Fibroblast of gingiva (primary cell): ENCODE results near the gene PADI2.

Experiments used
- DNase-seq: peaks from one replicate; pipeline ENCODE4 v3.0.0-alpha.2; 2011; ENCODE audit warnings: low read depth

The PADI2 gene

GRCh38 chr1:17053685-17054410, 65.4 kb downstream of the PADI2 start, which contains the start of gene SDHB:
Gene SDHB (minus strand): TSS chr1:17054032. CDS start chr1:17054019, 13 bp downstream.
- DNase-seq = peak; percentile 97

- DNase-seq = no peak
Measured at GRCh38 chr1:17053086-17053684, 66.1 kb downstream of the PADI2 start.

GRCh38 chr1:17052641-17053040, 66.6 kb downstream of the PADI2 start:
- no peak for DNase-seq

DNA sequence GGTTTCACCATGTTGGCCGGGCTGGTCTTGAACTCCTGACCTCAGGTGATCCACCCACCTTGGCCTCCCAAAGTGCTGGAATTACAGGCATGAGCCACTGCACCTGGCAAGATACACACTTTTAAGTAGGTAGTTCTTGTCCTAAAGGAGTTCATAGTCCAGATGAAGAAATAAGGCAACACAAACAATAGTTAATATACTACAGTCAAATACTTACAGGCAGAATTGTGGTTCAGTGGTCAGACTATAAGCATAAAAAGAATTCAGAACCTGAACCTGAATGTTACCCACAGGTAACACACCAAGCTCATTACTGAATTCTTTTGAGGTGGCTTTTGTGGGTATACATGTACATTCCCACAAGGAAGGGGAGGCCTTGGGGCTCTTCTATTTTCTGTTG, 67.2 kb downstream of the PADI2 start:
- DNase-seq = no peak

- DNase-seq = no peak
Measured at GRCh38 chr1:17047924-17048323, 71.3 kb downstream of the PADI2 start.

DNA sequence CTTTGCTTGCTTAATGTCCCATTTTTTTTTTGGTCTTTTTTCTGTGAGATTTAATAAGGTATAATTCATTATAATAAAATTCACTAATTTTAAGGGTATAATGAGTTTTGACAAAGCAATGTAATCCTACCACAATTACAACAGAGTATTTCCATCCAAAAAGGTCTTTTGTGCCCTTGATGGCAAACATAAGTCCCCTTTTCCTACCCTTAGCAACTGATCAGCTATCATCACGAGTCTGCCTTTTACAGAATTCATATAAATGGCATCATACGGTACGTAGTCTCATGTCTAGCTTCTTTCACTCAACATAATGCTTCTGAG, 73.0 kb downstream of the PADI2 start:
- DNase-seq = no peak

GRCh38 chr1:17045634-17046333, 73.5 kb downstream of the PADI2 start:
- DNase-seq = peak; percentile 67

DNA sequence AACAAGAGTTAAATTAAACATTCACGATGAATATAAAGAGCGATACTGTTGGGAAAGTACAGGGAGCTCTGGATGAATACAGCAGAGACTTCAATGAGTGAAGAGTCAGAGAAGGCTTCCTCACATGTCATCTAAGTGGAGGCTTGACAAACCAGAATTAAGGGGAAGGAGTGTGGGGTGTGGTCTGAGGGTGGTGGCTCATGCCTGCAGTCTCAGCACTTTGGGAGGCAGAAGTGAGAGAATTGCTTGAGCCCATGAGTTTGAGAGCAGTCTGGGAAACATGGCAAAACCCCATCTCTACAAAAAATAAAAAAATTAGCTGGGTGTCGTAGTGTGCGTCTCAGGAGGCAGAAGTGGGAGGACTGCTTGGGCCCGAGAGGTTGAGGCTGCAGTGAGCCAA, 74.1 kb downstream of the PADI2 start:
- DNase-seq = no peak

DNA sequence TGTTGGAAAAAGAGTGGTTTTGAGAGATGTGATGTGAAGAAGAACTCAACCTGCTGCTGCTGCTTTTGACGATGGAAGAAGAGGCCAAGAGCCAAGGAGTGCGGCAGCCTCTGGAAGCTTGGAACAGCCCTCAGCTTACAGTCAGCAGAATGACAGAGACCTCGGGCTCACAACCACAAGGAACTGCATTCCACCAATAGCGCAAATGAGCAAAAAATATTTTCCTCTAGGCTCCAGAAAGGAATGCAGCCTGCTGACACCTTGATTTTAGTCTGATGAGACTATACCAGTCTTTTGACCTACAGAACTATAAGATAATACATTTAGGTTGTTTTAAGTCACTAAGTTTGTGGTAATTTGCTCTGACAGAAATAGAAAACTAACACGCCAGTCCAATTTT, 75.6 kb downstream of the PADI2 start:
- no peak for DNase-seq

DNA sequence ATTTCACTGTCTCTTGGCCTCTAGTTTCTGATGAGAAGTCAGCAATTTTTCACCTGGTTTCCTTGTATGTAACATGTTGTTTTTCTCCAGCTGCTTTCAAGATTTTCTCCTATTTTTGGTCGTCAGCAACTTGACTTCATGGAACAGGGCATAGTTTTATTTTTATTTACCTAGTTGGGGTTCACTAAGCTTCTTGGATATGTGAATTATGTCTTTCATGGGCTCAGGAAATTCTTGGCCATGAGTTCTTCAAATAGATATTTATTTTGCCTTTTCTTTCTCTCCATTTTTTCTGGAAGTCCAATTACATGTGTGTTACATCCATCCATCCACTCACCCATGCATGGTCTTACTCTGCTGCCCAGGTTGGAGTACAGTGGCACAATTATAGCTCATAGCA, 79.1 kb downstream of the PADI2 start:
- DNase-seq = no peak

DNA sequence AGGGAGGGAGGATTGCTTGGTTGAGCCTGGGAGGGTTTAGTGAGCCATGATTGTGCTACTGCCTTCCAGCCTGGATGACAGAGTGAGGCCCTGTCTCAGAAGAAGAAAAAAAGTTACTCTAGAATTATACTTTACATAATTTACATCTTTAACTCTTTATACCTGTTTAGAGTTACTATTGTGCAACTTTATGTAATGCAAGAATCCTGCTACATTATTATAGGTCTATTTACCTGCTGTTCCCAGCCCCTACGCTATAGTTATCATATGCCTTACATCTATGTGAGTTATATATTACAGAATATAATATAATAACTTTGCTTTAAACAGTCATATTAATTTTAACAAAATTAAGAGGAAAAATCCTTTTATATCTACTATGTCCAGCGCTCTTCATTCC, 79.7 kb downstream of the PADI2 start:
- DNase-seq = no peak

DNA sequence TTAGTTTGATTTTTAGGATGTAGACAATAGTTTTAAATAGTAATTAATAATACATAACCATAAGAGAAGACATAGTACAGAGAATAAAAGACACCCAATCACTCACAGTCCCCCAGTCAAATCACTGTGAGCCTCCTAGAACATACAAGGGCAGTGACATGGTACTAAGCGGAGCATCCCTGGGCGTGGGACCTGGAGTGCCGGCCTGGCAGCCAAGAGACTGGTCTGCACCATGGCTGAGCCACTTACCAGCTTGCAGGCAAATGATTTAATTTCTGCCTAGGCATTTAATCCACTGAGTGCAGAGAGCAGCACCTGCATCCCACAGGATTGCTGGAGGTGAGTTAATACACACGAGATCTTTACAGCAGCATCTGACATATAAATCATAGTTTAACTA, 85.8 kb downstream of the PADI2 start:
- no peak for DNase-seq

DNA sequence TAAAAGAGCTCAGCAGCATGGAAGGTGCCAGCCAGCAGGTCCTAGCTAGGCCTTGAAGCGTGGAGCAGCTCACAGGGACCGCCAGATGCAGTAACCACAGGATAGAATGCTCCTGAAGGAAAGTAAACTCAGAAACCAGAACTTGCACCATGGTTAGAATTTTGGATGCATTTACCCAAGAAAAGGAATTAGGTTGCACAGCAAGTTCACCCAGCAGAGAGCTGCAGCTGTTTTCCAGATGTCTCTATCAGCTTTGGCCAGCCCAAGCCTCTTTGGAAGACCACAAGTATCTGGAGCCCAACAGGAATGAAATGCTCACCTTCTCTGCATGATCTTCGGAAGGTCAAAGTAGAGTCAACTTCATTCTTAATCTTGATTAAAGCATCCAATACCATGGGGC, 86.5 kb downstream of the PADI2 start:
- peak; percentile 45 for DNase-seq

GRCh38 chr1:17031436-17031835, 87.8 kb downstream of the PADI2 start:
- no peak for DNase-seq

GRCh38 chr1:17030206-17030605, 89.0 kb downstream of the PADI2 start:
- no peak for DNase-seq

GRCh38 chr1:17028662-17029188, 90.5 kb downstream of the PADI2 start:
- DNase-seq = peak; percentile 75

- no peak for DNase-seq
Measured at GRCh38 chr1:17027900-17028299, 91.4 kb downstream of the PADI2 start.

- DNase-seq = peak; percentile 84
Measured at GRCh38 chr1:17027403-17027802, 91.8 kb downstream of the PADI2 start.

GRCh38 chr1:17024721-17025120, 94.5 kb downstream of the PADI2 start:
- no peak for DNase-seq

GRCh38 chr1:17023573-17023972, 95.7 kb downstream of the PADI2 start:
- no peak for DNase-seq

DNA sequence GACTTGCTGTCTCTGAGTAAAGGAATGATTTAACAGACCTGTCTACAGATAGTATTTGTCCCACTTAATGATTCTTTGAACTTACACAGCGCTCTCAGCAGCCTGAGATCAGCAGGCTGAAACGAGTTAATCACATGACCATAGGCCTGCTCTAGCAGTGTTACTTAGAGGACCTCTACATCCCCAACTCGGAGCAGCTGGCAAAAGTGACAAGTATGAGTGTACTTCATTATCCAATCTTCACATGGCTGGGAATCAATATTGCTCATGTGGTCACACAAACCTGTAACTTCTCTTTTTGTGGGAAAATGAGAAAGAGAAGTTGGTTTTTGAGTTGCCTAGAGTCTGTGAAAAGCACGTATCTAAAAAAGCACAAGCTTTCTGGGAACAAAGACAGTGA, 96.1 kb downstream of the PADI2 start:
- no peak for DNase-seq

DNA sequence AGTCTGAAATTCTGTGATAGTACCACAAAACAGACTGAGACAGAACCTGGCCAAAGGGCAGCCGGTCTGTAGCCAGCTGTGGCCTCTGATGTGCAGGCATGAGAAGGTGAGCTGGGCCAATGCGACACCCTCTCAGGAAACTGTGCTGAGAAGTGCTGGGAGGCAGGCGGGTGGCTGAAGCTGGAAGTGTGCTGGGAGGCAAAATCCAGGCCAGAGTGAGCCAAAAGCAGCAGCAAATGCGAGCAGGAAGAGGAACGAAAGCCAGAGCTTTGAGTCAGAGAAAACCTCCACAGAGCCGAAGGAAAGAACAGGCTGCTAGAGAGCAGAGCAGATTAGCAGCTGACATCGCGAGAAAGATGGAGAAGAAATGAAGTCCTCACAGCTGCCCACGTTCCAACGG, 97.4 kb downstream of the PADI2 start:
- DNase-seq = no peak

- no peak for DNase-seq
Measured at GRCh38 chr1:17020502-17020901, 98.7 kb downstream of the PADI2 start.
